Left lung (tissue), 10 donors: ENCODE data around the gene ATXN1. TPM values are rescaled to one million over a fixed set of nuclear protein-coding genes. Genes with fewer than 3 reads are reported as not detected.
"Not testable (repeated sequence)": the region's sequence is repeated elsewhere in the genome, so short reads cannot be mapped to it uniquely, and the experiment has no call there.

ENCODE experiments used
- ATAC-seq: fragments of 200-7000 bp; cut with Tn5 transposase; one replicate; pipeline ENCODE4 v1.9.1; 2020; ENCODE audit warnings: moderate library complexity
- DNase-seq, 4 donors: peaks; one replicate each; pipeline ENCODE4 v3.0.0-alpha.2; 2013 to 2020
- H3K27ac ChIP-seq, 2 donors: fragments of 200-600 bp; sonication (generic) in 1 of 2; one replicate each; pipeline versions ENCODE4 v1.5.0 to v1.8.0; 2020 to 2021
- H3K27me3 ChIP-seq, 2 donors: fragments of 200-600 bp; sonication (generic) in 1 of 2; one replicate each; pipeline versions ENCODE4 v1.5.0 to v1.8.0; 2020 to 2021
- H3K36me3 ChIP-seq, 2 donors: fragments of 200-600 bp; sonication (generic) in 1 of 2; one replicate each; pipeline versions ENCODE4 v1.5.0 to v1.8.0; 2020 to 2021
- H3K4me1 ChIP-seq, 2 donors: fragments of 200-600 bp; one replicate each; pipeline ENCODE4 v1.8.0; 2021
- H3K4me3 ChIP-seq, 2 donors: fragments of 200-600 bp; sonication (generic) in 1 of 2; one replicate each; pipeline versions ENCODE4 v1.5.0 to v1.8.0; 2020 to 2021; ENCODE audit warnings: mild to moderate bottlenecking in 1 of 2
- H3K9me3 ChIP-seq, 2 donors: fragments of 200-600 bp; sonication (generic) in 1 of 2; one replicate each; pipeline versions ENCODE4 v1.5.0 to v1.8.0; 2020 to 2021
- intact Hi-C, 2 donors: fragments of 100-400 bp; cut with DNase I; formaldehyde crosslinking; loops; one replicate each; pipeline versions ENCODE4 v1.11.2 to v1.14.2; 2022
- polyA plus RNA-seq, 6 donors: library from polyadenylated mRNA; unstranded; fragments of 120-200 nt; gene quantifications; one replicate each; pipeline ENCODE4 v1.2.1, GENCODE V29; 2013; ENCODE audit not compliant: insufficient read length in 6 of 6
- total RNA-seq, 2 donors: library from RNA; stranded (reverse); fragmentation: NEBNext Ultra II Directional; extraction: Animal tissue kit (Norgen Biotek cat#: 25700); gene quantifications; one replicate each; pipeline ENCODE4 v1.2.1, GENCODE V29; 2021
- TF ChIP-seq, protein P1 (sequence below), 2 donors: fragments of 200-600 bp; sonication (generic) in 1 of 2; IDR thresholded peaks; one replicate each; pipeline versions ENCODE4 v1.5.0 to v1.8.0; 2021; ENCODE audit warnings: antibody characterized with exemption in 2 of 2
- donor health status: DM: no; HTN: yes; CAD: no.
- donor health status: DM: no; HTN: no; CAD: no.

The ATXN1 gene
- total and polyA plus RNA-seq, 8 donors = 23.3 to 67.4 (median 27.3) TPM

DNA sequence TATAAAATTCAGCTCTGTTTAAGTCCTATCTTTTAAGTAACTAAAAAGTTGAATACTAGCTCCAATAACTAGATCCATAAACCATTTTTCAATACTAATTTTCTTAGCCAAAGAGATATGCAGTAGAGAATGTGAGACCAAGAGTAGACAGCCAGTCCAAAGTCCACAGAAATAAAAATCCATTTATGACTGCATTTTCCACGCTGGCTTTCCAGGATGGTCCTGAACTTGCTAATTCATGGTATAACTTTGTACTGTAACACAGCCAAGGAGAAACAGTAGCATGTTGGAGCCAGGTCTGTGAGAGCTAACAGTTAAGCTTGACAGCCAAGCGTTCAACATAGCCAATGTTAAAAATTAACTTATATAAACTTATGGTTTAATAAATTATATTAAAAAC is 366.6 kb downstream of the ATXN1 start:
- no peak overlapping the region for H3K27ac ChIP-seq
- no peak overlapping the region for H3K4me3 ChIP-seq
- no peaks in the 10 kb centered on the region for H3K9me3 ChIP-seq
- DNase-seq (no peak), ATAC-seq (no peak)
- no peaks in the 10 kb centered on the region for H3K36me3 ChIP-seq
- H3K4me1 ChIP-seq = no peaks in the 10 kb centered on the region
- intact Hi-C loops = no loop called here
- no peaks in the 10 kb centered on the region for H3K27me3 ChIP-seq
- TF ChIP-seq, protein P1, sequence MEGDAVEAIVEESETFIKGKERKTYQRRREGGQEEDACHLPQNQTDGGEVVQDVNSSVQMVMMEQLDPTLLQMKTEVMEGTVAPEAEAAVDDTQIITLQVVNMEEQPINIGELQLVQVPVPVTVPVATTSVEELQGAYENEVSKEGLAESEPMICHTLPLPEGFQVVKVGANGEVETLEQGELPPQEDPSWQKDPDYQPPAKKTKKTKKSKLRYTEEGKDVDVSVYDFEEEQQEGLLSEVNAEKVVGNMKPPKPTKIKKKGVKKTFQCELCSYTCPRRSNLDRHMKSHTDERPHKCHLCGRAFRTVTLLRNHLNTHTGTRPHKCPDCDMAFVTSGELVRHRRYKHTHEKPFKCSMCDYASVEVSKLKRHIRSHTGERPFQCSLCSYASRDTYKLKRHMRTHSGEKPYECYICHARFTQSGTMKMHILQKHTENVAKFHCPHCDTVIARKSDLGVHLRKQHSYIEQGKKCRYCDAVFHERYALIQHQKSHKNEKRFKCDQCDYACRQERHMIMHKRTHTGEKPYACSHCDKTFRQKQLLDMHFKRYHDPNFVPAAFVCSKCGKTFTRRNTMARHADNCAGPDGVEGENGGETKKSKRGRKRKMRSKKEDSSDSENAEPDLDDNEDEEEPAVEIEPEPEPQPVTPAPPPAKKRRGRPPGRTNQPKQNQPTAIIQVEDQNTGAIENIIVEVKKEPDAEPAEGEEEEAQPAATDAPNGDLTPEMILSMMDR (IDR thresholded peaks at IDR 0.05) = no peak

DNA sequence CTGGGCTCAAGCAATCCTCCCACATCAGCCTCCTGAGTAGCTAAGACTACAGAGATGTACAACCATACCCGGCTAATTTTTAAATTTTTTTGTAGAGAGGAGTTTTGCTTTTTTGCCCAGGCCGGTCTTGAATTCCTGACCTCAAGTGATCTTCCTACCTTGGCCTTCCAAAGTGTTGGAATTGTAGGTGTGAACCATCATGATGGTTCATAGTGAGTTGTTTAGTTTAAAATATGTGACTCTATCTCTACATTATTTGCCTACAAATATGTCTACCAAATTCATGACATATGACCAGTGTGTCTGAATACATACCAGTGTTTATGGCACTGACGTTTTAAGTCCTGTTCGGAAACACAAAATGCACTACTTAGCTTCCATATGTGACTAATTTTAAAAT is 367.9 kb downstream of the ATXN1 start:
- H3K27ac ChIP-seq = no peak overlapping the region
- intact Hi-C loops = no loop called here
- no peaks in the 10 kb centered on the region for H3K9me3 ChIP-seq
- no peaks in the 10 kb centered on the region for H3K27me3 ChIP-seq
- TF ChIP-seq, protein P1 (IDR thresholded peaks at IDR 0.05) = no peak
- no peak overlapping the region for H3K4me3 ChIP-seq
- H3K36me3 ChIP-seq = no peaks in the 10 kb centered on the region
- H3K4me1 ChIP-seq = no peaks in the 10 kb centered on the region
- DNase-seq = no peak
- ATAC-seq = no peak

DNA sequence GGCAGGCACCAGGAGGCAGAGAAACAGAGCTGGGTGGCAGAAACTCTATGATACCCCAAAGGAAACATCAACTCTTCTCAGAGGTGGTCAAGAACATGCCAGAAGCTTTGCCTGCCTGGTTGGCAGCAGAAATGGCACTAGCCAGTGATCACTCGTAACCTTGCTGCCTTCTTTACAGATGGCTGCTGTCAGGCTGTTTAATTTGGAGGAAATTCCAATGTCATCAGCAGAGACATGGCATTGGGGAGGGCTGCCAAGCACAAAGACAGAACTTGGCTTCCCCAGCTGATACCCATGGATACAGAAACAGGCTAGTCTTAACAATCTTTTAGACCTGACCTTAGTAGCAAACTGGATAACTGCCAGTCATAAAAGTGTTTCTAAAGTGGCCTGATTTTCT is 369.2 kb downstream of the ATXN1 start:
- TF ChIP-seq, protein P1 (IDR thresholded peaks at IDR 0.05) = no peak
- ATAC-seq (peak; percentile 7), DNase-seq (no peak)
- Histone ChIP-seq H3K4me1 (no peaks in the 10 kb centered on the region), H3K27me3 (no peaks in the 10 kb centered on the region), H3K27ac (peak overlapping the region; percentile 6 to 42), H3K9me3 (no peaks in the 10 kb centered on the region), H3K36me3 (no peaks in the 10 kb centered on the region), H3K4me3 (no peak overlapping the region)
- intact Hi-C loops = no loop called here

DNA sequence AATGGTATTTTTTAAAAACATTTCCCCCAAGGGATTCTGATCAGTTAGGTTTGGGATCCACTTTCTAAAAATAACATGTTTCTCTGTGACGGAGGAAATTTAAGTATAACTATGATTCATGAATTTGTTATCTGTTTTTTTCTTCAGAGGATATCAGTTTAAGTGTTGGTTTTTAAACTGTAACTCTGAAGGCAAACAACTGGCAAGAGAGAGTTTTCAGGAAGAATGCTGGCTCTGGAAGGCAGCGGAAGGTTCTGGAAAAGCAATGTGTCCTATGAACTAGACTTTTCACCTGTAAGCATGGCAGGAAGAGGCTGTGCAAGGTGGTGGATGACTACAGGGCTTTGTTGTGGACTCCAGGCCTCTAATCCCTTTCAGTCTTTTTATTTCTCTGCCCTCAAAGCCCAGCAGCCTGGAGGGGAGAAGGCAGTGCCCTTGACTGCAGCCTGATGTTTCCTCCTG is 369.8 kb downstream of the ATXN1 start:
- DNase-seq = no peak
- no peaks in the 10 kb centered on the region for H3K9me3 ChIP-seq
- ATAC-seq = no peak
- no peaks in the 10 kb centered on the region for H3K4me1 ChIP-seq
- H3K36me3 ChIP-seq = no peaks in the 10 kb centered on the region
- no peak overlapping the region for H3K4me3 ChIP-seq
- H3K27me3 ChIP-seq = no peaks in the 10 kb centered on the region
- TF ChIP-seq, protein P1 (IDR thresholded peaks at IDR 0.05) = no peak
- intact Hi-C loops = no loop called here
- H3K27ac ChIP-seq = peak overlapping the region; percentile 6 to 42

DNA sequence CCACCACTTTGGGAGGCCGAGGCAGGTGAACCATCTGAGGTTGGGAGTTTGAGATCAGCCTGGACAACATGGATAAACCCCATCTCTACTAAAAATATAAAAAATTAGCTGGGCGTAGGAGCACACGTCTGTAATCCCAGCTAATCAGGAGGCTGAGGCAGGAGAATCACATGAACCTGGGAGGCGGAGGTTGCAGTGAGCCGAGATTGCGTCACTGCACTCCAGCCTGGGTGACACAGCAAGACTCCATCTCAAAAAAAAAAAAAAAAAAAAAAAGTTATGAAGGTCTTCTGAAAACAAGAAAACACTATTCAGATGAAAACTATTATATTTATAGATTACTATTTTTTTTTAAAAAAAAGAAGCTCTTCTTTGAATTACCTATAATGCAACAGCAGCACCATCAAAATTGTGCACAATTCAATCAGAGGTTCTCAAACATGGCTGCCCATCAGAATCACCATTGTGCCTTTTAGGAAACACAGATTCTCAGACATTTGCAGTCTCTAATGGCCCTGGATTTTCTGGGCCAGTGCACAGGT is 370.3 kb downstream of the ATXN1 start:
- H3K4me3 ChIP-seq, ATAC-seq, H3K36me3 ChIP-seq, H3K27me3 ChIP-seq, H3K4me1 ChIP-seq, DNase-seq, H3K27ac ChIP-seq, H3K9me3 ChIP-seq, intact Hi-C loops: not testable (repeated sequence)

DNA sequence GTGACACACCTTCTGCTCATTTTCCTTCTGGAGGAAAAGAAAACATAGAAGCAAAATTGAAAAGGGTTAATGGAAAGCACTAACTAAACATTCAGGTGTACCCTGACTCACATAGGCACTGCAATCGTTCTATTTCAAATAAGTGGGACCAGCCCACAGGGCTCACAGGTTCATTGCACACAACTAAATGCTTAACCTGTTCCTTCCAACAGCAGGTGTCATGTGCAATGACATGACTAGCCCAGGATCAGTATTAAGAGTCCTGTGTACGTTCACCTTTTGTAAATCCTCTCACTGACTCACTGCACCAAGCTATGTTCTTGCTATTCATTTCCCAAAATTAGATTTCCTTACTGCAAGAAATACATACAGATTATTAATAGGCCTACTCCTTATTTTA is 371.6 kb downstream of the ATXN1 start:
- no peaks in the 10 kb centered on the region for H3K36me3 ChIP-seq
- intact Hi-C loops = no loop called here
- no peak for ATAC-seq
- H3K9me3 ChIP-seq = no peaks in the 10 kb centered on the region
- H3K4me3 ChIP-seq = no peak overlapping the region
- no peak for DNase-seq
- H3K27me3 ChIP-seq = no peaks in the 10 kb centered on the region
- TF ChIP-seq, protein P1 (IDR thresholded peaks at IDR 0.05) = no peak
- H3K4me1 ChIP-seq = no peaks in the 10 kb centered on the region
- H3K27ac ChIP-seq = no peak overlapping the region
